IMR-90 (cell line): ENCODE results near the gene DIAPH2.

Experiments used
- FOS ChIP-seq: fragments of 150-350 bp; IDR thresholded peaks from 2 replicates; pipeline ENCODE4 v1.6.1; 2016; ENCODE audit warnings: low read depth, low read length
- RFX5 ChIP-seq: IDR thresholded peaks from 2 replicates; pipeline ENCODE4 v1.8.0; 2012; ENCODE audit warnings: low read depth, mild to moderate bottlenecking, low read length, moderate library complexity

- TF ChIP-seq RFX5 = no peak
- no peak for TF ChIP-seq FOS
Observed at GRCh38 chrX:97308171-97308570, 623.5 kb downstream of the DIAPH2 start.
